ENCODE results near the gene HOXB1.

Gene HOXB1

DNA sequence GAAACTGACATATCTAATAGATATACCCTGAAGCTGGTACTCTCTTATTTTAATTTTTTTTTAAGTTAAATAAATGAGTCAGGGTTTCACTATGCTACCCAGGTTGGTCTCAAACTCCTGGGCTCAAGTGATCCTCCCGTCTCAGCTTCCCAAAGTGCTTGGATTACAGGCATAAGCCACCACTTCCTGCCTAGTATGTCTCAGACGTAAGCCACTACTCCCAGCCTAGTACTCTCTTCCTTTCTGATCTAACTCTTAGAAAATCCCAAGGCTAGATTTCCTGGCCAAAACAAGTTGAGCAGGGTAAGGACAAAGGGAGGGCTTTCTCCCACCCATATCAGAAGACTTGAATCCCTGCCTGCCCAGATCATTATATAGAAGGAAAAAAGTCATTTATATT, 33.7 kb downstream of the HOXB1 start:
- TF ChIP-seq, protein P1, sequence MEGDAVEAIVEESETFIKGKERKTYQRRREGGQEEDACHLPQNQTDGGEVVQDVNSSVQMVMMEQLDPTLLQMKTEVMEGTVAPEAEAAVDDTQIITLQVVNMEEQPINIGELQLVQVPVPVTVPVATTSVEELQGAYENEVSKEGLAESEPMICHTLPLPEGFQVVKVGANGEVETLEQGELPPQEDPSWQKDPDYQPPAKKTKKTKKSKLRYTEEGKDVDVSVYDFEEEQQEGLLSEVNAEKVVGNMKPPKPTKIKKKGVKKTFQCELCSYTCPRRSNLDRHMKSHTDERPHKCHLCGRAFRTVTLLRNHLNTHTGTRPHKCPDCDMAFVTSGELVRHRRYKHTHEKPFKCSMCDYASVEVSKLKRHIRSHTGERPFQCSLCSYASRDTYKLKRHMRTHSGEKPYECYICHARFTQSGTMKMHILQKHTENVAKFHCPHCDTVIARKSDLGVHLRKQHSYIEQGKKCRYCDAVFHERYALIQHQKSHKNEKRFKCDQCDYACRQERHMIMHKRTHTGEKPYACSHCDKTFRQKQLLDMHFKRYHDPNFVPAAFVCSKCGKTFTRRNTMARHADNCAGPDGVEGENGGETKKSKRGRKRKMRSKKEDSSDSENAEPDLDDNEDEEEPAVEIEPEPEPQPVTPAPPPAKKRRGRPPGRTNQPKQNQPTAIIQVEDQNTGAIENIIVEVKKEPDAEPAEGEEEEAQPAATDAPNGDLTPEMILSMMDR (IDR thresholded peaks at IDR 0.05; ENCODE audit: low read depth, low read length) = no peak
- no peak overlapping the region for H3K4me3 ChIP-seq (ENCODE audit: low read depth, low read length)
- DNase-seq (ENCODE audit: low read depth, low spot score) = peak; percentile 55
- in situ Hi-C loops (cut with HindIII; ENCODE audit: low sequenced_read_pairs) = no loop called here

DNA sequence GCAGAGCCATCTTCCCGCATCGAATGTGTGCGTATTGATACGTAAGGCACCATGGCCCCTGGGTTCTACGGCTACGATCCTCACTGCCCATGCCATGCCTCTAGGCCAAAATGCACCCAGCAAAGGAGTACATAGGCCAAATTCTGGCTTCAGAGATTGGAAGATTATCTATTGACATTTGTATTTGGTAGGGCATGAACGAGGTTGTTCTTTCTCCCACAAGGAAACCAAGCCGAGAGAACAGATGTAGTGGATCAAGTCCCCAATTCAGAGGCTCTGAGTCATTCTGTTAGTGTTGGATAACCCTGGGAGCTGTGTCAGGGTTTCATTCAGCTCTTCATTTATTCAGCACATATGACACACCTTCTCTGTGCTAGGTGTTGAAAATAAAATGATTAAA, 36.5 kb downstream of the HOXB1 start:
- no peak overlapping the region for H3K4me3 ChIP-seq (ENCODE audit: low read depth, low read length)
- in situ Hi-C loops (cut with HindIII; ENCODE audit: low sequenced_read_pairs) = no loop called here
- TF ChIP-seq, protein P1 (IDR thresholded peaks at IDR 0.05; ENCODE audit: low read depth, low read length) = no peak
- DNase-seq (ENCODE audit: low read depth, low spot score) = peak; percentile 81

DNA sequence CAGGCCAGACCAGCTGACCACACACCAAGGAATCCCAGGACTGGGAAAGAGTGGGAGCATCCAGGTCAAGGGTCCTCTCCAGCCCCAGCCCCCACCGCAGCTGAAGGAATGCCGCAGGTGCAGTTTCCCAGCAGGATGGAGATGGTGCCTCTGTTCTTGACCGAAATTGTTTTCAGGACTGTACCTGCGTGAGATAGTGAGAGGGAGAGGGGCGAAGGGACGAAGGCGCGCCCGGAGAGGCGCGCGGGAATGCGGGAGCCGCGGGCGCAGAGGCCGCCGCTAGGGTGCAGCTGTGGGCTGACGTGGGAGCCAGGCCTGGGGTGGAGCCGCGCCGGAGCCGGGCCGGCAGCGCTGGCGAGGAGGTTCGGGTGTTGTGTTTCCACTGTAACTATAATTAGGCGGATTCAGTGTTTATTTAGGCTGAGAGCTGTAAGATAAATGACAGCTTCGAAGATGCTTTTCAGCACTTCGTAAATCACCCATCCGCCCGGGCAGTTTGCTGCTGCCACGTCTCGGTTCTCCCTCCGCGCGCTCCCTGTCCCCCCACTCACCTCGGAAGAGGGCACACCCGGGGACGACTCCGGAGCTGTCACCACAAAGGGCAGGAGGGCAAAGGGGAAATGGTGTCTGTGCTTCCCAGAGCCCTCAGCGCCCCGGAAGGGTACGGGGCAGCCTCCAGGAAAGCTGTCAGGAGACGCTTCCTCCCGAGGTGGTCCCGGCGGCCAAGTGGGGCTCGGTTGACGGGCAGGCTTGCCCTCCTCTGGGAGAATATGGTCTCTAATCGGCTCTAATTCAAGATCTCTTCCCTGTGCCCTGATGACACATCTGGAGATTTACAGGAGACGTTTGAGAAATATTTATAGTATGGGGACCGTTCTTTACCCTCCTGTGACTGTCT, 38.2 kb downstream of the HOXB1 start:
- no peak overlapping the region for H3K4me3 ChIP-seq (ENCODE audit: low read depth, low read length)
- DNase-seq (ENCODE audit: low read depth, low spot score) = peak; percentile 74
- in situ Hi-C loops (cut with HindIII; ENCODE audit: low sequenced_read_pairs) = no loop called here
- TF ChIP-seq, protein P1 (IDR thresholded peaks at IDR 0.05; ENCODE audit: low read depth, low read length) = peak; percentile 79

DNA sequence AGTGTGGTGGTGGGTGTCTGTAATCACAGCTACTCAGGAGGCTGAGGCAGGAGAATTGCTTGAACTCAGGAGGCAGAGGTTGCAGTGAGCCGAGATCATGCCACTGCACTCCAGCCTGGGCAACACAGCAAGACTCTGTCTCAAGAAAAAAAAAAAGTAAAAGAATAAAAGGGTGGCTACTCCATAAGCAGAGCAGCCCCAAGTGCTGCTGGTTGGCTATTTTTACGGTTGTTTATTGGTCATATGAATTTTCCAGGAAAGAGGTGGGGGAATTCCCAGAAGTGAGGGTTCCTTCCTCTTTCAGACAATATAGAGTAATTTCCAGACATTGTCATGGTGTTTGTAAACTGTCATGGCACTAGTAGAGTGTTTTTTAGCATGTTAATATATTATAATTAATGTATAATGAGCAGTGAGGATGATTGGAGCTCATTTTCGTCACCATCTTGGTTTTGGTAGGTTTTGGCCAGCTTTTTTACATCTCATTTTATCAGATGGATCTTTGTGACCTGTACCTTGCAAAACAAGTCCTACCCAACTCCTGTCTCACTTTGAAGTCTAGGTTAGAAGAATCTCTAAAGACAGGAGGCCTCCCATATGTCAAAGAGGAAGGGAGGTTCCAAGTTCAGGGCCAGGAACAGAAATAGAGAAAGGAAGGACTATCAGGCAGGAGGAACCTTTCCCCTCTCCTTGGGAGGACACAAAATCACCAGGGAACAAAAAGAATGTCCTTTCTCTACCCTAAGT, 39.1 kb downstream of the HOXB1 start:
- in situ Hi-C loops (cut with HindIII; ENCODE audit: low sequenced_read_pairs) = no loop called here
- no peak for DNase-seq (ENCODE audit: low read depth, low spot score)
- TF ChIP-seq, protein P1 (IDR thresholded peaks at IDR 0.05; ENCODE audit: low read depth, low read length) = no peak
- H3K4me3 ChIP-seq (ENCODE audit: low read depth, low read length) = no peak overlapping the region

DNA sequence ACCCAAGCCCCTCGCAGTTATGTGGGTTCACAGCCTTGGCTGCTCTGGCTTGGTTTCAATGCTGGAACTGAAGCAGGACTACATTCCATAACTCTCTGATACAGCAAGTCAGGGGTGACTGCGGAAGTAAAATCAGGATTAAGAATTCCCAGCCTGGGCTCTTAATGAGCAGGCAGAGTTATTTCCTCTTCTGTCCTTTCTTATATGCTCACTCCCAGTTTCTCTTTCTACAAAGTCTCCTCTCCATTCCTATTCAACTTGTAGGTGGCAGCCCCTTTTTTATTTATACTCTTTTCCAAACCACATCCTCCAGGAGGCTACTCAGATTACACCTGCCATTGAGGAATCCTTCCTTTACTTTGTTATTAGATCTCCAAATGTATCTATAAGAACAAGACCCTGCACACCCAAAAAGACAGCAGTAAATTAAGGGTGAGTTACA, 40.3 kb downstream of the HOXB1 start:
- in situ Hi-C loops (cut with HindIII; ENCODE audit: low sequenced_read_pairs) = no loop called here
- TF ChIP-seq, protein P1 (IDR thresholded peaks at IDR 0.05; ENCODE audit: low read depth, low read length) = no peak

DNA sequence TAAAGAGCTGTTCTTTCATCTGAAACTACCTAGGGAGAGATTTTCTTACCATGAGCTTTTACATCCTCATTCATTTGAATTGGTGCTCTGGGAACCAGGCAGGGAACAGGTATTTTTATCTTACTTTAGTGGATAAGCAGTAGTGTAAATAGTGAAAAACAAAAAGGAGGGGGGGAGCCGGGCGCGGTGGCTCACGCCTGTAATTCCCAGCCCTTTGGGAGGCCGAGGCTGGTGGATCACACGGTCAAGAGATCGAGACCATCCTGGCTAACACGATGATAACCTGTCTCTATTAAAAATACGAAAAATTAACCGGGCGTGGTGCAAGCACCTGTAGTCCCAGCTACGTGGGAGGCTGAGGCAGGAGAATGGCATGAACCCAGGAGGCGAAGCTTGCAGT, 41.0 kb downstream of the HOXB1 start:
- DNase-seq (ENCODE audit: low read depth, low spot score) = no peak
- in situ Hi-C loops (cut with HindIII; ENCODE audit: low sequenced_read_pairs) = no loop called here
- H3K4me3 ChIP-seq (ENCODE audit: low read depth, low read length) = no peak overlapping the region
- TF ChIP-seq, protein P1 (IDR thresholded peaks at IDR 0.05; ENCODE audit: low read depth, low read length) = no peak

More for the DNA sequence above, 40.3 kb downstream of the HOXB1 start:
- no peak overlapping the region for H3K4me3 ChIP-seq (ENCODE audit: low read depth, low read length)
- no peak for DNase-seq (ENCODE audit: low read depth, low spot score)

All from astrocyte of the spinal cord (primary cell).